Measurements from ENCODE around the gene KCNH1.

KCNH1 gene

GRCh38 chr1:210917560-210918169, 216.3 kb downstream of the KCNH1 start:
- no peak for DNase-seq

- DNase-seq, result no peak
These were observed 217.4 kb downstream of the KCNH1 start for GRCh38 chr1:210916548-210916947.

- no peak for DNase-seq
These were observed 217.9 kb downstream of the KCNH1 start for GRCh38 chr1:210915890-210916507.

- DNase-seq, result no peak
These were observed 221.2 kb downstream of the KCNH1 start for GRCh38 chr1:210912752-210913151.

- DNase-seq, result no peak
These were observed 223.8 kb downstream of the KCNH1 start for GRCh38 chr1:210910020-210910575.

GRCh38 chr1:210908791-210909190, 225.2 kb downstream of the KCNH1 start:
- no peak for DNase-seq

GRCh38 chr1:210908257-210908656, 225.7 kb downstream of the KCNH1 start:
- DNase-seq, result no peak

- no peak for DNase-seq
These were observed 226.6 kb downstream of the KCNH1 start for GRCh38 chr1:210907251-210907805.

- DNase-seq, result no peak
These were observed 227.9 kb downstream of the KCNH1 start for GRCh38 chr1:210905944-210906453.

GRCh38 chr1:210905365-210905904, 228.5 kb downstream of the KCNH1 start:
- no peak for DNase-seq

GRCh38 chr1:210901981-210902770, 231.8 kb downstream of the KCNH1 start:
- no peak for DNase-seq

GRCh38 chr1:210900820-210901219, 233.1 kb downstream of the KCNH1 start:
- DNase-seq, result no peak

- DNase-seq, result no peak
These were observed 233.9 kb downstream of the KCNH1 start for GRCh38 chr1:210900079-210900478.

- DNase-seq, result no peak
These were observed 234.3 kb downstream of the KCNH1 start for GRCh38 chr1:210899676-210900075.

- DNase-seq, result no peak
These were observed 235.5 kb downstream of the KCNH1 start for GRCh38 chr1:210898473-210898872.

- no peak for DNase-seq
These were observed 250.1 kb downstream of the KCNH1 start for GRCh38 chr1:210883821-210884220.

GRCh38 chr1:210882414-210883221, 251.3 kb downstream of the KCNH1 start:
- no peak for DNase-seq

- DNase-seq, result no peak
These were observed 255.4 kb downstream of the KCNH1 start for GRCh38 chr1:210878564-210878963.

- DNase-seq, result no peak
These were observed 257.7 kb downstream of the KCNH1 start for GRCh38 chr1:210876275-210876674.

GRCh38 chr1:210866532-210866931, 267.4 kb downstream of the KCNH1 start:
- DNase-seq, result no peak

GRCh38 chr1:210857705-210858104, 276.2 kb downstream of the KCNH1 start:
- DNase-seq, result no peak

GRCh38 chr1:210857146-210857663, 276.7 kb downstream of the KCNH1 start:
- DNase-seq, result no peak

Data from activated CD4-positive, alpha-beta T cell treated with anti-CD3 and anti-CD28 coated beads, Interleukin-2, amount 50 U/mL, for 1 hour (primary cell).